ENCODE data around the gene TRMT61A. TPM values are rescaled to one million over a fixed set of nuclear protein-coding genes. Genes with fewer than 3 reads are reported as not detected.

Gene TRMT61A
- total RNA-seq, 1 experiment from 2014 or later: 25.9 TPM

DNA sequence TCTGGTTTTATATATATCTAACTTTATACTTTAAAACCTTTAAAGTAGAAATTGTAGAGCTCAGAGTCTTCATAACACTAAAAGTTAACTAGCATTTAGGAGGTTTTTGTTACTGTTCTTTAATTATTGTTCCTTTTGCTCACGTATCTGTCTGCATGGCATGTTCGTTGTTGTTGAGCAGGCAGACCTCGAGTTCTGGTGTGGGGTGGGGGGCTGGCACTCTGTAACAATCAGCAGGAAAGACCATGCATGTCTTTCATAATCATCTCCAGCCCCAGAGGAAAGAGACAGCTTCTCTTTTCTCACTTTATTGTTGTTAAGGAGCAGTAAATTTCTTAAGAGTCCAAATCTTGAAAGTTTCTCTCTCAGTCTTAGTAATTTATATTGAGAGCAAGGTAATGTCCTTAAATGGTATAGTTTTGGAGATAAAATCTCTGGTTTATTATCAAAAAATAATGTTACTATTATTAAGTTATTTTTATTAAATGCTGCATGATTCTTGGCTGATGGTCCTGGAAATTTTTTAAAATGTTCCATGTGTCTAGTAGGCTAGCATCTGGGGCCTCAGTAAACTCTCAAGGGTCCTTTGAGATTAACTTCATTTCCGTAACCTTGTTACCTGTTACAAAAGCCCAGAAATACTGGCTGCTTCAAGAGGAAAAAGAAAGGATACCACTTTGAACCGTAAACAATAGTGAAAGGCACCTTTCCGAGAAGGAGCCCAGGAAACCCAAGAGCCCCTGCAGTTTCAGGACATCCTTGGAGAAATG is 36.7 kb upstream of the TRMT61A start:
- Mint-ChIP-seq H3K36me3 (ENCODE audit: insufficient read depth, unreplicated experiment) (peaks cover 17% of the 10 kb centered on the region), H3K4me1 (ENCODE audit: low read depth, unreplicated experiment) (no peaks in the 10 kb centered on the region), H3K27me3 (ENCODE audit: unreplicated experiment) (no peaks in the 10 kb centered on the region), H3K4me3 (ENCODE audit: low read depth, unreplicated experiment) (no peak overlapping the region), H3K27ac (ENCODE audit: unreplicated experiment) (no peak overlapping the region), H3K9me3 (ENCODE audit: low read depth, unreplicated experiment) (no peaks in the 10 kb centered on the region)
- CTCF ChIA-PET: no interaction called here
- intact Hi-C loops (cut with micrococcal nuclease; ENCODE audit: unreplicated experiment): no loop called here
- no peak for DNase-seq
- BruUV-seq (replicated peaks): no TSS peak
- TF ChIP-seq, protein P1, sequence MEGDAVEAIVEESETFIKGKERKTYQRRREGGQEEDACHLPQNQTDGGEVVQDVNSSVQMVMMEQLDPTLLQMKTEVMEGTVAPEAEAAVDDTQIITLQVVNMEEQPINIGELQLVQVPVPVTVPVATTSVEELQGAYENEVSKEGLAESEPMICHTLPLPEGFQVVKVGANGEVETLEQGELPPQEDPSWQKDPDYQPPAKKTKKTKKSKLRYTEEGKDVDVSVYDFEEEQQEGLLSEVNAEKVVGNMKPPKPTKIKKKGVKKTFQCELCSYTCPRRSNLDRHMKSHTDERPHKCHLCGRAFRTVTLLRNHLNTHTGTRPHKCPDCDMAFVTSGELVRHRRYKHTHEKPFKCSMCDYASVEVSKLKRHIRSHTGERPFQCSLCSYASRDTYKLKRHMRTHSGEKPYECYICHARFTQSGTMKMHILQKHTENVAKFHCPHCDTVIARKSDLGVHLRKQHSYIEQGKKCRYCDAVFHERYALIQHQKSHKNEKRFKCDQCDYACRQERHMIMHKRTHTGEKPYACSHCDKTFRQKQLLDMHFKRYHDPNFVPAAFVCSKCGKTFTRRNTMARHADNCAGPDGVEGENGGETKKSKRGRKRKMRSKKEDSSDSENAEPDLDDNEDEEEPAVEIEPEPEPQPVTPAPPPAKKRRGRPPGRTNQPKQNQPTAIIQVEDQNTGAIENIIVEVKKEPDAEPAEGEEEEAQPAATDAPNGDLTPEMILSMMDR (IDR thresholded peaks at IDR 0.05; ENCODE audit: unreplicated experiment): no peak

DNA sequence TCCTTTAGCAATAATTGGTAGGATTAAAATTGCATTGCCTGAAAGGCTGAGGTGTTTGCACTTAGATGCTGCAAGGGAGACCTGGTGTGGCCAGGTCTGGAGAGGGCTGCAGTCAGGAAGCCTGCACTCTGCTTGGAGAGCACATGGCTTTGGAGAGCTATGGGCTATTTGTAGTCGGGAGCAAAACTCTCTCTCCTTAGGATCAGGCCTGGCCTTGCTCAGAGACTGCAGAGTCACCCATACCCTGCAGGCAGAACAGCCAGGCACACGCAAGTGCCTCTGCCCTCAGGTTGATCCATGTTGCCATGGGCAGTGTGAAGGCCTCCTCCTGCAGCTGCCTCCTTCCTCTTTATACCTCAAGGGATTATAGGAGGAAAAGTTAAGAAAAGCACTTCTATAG is 33.1 kb upstream of the TRMT61A start:
- Mint-ChIP-seq H3K4me3 (ENCODE audit: low read depth, unreplicated experiment) (no peak overlapping the region), H3K4me1 (ENCODE audit: low read depth, unreplicated experiment) (peaks cover 5% of the 10 kb centered on the region), H3K9me3 (ENCODE audit: low read depth, unreplicated experiment) (no peaks in the 10 kb centered on the region), H3K36me3 (ENCODE audit: insufficient read depth, unreplicated experiment) (peaks cover 19% of the 10 kb centered on the region), H3K27ac (ENCODE audit: unreplicated experiment) (no peak overlapping the region), H3K27me3 (ENCODE audit: unreplicated experiment) (no peaks in the 10 kb centered on the region)
- no peak for DNase-seq
- TF ChIP-seq, protein P1 (IDR thresholded peaks at IDR 0.05; ENCODE audit: unreplicated experiment): no peak
- intact Hi-C loops (cut with micrococcal nuclease; ENCODE audit: unreplicated experiment): no loop called here
- CTCF ChIA-PET: no interaction called here
- no TSS peak for BruUV-seq (replicated peaks)

DNA sequence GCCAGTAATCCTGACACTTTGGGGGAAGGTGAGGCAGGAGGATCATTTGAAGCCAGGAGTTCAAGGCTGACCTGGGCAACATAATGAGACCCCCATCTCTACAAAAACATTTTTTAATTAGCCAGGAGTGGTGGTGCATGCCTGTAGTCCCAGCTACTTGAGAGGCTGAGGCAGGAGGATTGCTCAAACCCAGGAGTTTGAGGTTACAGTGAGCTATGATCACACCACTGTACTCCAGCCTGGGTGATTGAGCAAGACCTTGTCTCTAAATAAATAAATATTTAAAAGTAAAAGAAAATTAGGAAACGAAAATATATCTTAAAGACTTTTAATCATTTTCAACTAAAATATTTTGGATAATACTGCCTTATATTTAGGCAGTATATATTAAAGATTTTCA is 32.2 kb upstream of the TRMT61A start:
- Mint-ChIP-seq H3K4me1 (ENCODE audit: low read depth, unreplicated experiment) (peaks cover 5% of the 10 kb centered on the region), H3K36me3 (ENCODE audit: insufficient read depth, unreplicated experiment) (peaks cover 26% of the 10 kb centered on the region), H3K4me3 (ENCODE audit: low read depth, unreplicated experiment) (no peak overlapping the region), H3K27ac (ENCODE audit: unreplicated experiment) (no peak overlapping the region), H3K27me3 (ENCODE audit: unreplicated experiment) (no peaks in the 10 kb centered on the region), H3K9me3 (ENCODE audit: low read depth, unreplicated experiment) (no peaks in the 10 kb centered on the region)
- CTCF ChIA-PET: no interaction called here
- TF ChIP-seq, protein P1 (IDR thresholded peaks at IDR 0.05; ENCODE audit: unreplicated experiment): no peak
- BruUV-seq (replicated peaks): no TSS peak
- DNase-seq: no peak
- intact Hi-C loops (cut with micrococcal nuclease; ENCODE audit: unreplicated experiment): no loop called here

DNA sequence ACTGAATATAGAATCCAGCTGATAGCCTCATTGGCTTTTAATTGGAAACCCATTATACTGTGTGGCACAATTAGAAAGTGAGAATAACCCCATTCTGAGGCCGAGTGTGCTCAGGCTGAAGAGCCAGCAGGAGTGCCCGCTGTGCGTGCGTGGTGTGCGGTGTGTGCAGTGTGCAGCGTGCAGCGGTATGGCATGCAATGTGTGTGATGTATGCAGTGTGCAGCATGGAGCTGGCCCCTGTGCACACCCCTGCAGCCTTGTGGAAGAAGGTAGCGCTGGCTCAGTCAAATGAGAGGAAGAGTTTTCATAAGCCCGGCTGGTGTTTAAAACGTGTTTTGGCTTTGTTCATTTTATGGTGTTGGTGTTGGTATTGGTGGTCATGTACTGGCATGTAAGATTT is 29.3 kb upstream of the TRMT61A start:
- Mint-ChIP-seq H3K27ac (ENCODE audit: unreplicated experiment) (no peak overlapping the region), H3K9me3 (ENCODE audit: low read depth, unreplicated experiment) (no peaks in the 10 kb centered on the region), H3K27me3 (ENCODE audit: unreplicated experiment) (no peaks in the 10 kb centered on the region), H3K4me3 (ENCODE audit: low read depth, unreplicated experiment) (no peak overlapping the region), H3K4me1 (ENCODE audit: low read depth, unreplicated experiment) (peaks cover 5% of the 10 kb centered on the region), H3K36me3 (ENCODE audit: insufficient read depth, unreplicated experiment) (peaks cover 40% of the 10 kb centered on the region)
- intact Hi-C loops (cut with micrococcal nuclease; ENCODE audit: unreplicated experiment): no loop called here
- BruUV-seq (replicated peaks): no TSS peak
- TF ChIP-seq, protein P1 (IDR thresholded peaks at IDR 0.05; ENCODE audit: unreplicated experiment): no peak
- DNase-seq: no peak
- CTCF ChIA-PET: interaction anchor here (0.6 kb wide), 1 partner anchor 97 kb away, joined by 4 read pairs; no protein-coding TSS in a partner anchor
